A549 treated with ZK216348 at 1 μM for 4 hours (cell line): ENCODE data around the gene HSD11B1L. TPM values are rescaled to one million over a fixed set of nuclear protein-coding genes. Genes with fewer than 3 reads are reported as not detected.

Source experiments
- total RNA-seq: library from RNA; stranded (reverse); fragments of 200-300 nt; extraction: Qiagen RNA extraction; gene quantifications from 5 replicates; pipeline ENCODE4 v1.2.3, GENCODE V29; 2022; ENCODE audit warnings: low read depth

Gene HSD11B1L
- total RNA-seq = 4.3 to 5.0 TPM (median 4.6 TPM) in 5 replicates

DNA sequence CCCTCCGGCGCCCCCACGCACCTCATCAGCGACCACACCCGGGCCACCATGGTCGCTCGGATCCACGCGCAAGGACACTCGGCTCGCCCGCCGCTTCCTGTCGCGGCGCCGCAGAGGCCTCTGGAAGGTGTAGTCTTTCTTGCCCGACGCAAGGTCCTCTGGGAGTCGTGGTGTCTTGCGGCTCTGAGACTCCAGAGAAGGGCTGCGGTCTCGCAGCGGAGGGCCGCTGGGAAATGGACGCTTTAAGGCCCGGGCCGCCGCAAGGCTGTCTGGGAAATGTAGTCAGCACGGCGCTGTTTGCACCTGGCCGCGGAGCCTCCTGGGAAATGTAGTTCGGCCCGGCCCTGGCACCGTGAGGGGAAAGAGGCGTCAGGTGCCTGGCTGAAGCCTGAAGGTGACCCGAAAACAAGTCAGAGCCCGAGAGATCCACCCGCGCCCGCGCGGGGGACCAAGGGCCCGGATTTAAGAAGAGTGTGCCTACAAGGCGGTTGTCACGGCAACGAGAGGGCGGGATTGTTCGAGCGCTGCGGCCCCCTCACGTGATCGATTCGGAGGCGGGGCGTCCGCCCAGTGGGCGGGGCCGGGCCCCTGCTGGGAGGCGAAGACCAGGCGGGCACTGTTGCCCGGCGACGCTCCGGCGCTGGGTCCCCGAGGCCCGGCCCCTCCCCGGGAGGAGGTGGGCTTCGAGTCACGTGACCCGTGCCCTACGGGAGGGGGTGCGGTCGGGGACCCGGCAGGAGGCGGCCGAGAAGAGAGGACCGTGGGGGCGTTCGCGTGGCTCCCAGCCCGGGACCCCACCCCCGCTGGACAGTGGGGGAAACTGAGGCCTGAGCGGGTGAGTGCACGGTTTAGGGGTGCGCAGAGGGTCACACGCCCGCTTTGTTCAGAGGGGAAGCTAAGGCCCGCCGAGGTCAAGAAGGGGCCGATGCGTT is at the start of gene HSD11B1L, which contains the start of gene MICOS13:
TSS of gene HSD11B1L (plus strand) at position 591 of the 932 bp plus-strand sequence. CDS start 3,806 bp downstream, outside the sequence.
TSS of gene MICOS13 (minus strand) at position 80 of the 932 bp plus-strand sequence. CDS start at position 50, 30 bp downstream.

DNA sequence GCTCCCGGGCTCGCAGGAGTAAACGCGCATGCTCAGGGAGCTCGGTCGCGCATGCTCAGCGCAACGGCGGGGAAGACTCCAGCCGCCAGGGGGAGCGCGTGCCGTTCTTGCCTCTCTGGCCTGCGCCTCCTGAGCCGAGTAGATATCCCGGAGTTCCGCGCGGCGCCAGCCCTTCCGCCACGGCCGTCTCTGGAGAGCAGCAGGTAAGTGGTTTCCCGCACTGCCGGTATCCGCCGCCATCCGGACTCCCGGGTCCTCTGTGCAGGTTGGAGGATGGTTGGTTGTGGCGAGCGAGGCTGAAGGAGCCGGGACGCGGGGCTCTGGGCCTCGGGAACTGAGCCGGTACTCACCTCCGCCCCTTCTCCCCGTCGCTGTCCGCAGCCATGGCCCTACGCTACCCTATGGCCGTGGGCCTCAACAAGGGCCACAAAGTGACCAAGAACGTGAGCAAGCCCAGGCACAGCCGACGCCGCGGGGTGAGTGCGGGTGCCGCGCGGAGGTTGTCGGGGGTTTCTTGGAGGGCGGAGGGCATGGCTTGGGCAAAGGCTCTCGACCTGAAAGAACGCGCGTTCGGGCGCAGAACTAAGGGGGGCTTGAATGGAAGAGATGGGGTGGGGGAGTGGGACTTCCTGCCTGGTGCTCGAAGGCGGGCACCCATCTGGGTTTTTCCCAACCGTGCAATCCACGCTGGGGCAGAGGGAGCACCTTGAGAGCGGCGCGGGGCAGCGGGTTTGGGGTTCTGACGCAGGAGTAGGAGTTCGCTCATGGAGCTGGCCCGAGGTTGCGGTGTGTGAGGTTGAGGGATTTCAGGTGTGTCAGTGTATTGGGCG is 9.5 kb downstream of the HSD11B1L start, which contains the start of gene RPL36:
TSS of gene RPL36 (plus strand) at position 171 of the 830 bp plus-strand sequence. CDS start at position 384, 213 bp downstream.

DNA sequence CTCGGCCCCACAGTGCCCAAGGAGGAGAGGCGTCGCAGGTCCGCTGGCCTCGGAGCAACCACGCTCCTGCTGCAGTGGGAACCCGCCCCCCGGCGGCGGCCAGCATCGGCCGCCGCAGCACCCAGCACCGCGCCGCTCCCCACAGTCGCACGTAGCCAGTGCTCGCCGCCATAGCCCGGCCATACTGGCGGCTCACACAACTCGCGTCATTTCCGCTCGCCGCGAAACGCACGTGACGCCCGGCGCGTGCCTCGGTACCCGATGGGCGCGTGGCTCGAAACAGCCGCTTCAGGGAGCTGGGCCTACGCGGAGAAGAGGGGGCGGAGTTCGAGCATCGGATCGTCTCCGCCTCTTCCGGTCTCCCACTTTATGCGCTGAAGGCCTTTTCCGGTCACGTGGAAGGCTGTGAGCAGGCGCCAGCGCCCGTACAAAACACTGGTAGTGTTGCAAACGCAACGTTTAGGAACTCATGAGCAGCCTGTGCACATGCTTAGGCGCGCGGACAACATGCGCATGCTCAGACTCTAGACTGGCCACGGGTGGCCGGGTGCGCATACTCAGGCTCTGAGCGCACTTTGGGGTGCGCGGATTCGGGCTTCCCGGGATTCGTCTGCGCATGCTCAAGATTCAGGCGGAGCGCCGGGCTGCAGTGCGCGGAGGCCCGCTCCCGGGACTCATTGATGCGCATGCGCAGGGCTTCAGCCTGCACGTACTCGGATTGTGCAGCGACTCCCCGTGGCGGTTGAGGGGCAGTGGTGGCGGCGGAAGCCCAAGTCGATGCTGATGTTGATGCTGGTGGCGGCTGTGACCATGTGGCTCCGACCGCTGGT is 39.3 kb downstream of the HSD11B1L start, which contains the start of the genes CATSPERD and LONP1:
TSS of gene CATSPERD (plus strand) at position 677 of the 830 bp plus-strand sequence. CDS start at position 778, 101 bp downstream.
TSS of gene LONP1 (minus strand) at position 186 of the 830 bp plus-strand sequence. CDS start at position 172, 14 bp downstream.

Other genes with a start within 250 kb of the HSD11B1L start
- gene ZNRF4, start 225.6 kb upstream of the HSD11B1L start, total RNA-seq = not detected in 5 replicates
- gene TINCR, start 113.1 kb upstream of the HSD11B1L start, total RNA-seq = 1.4 to 2.9 TPM (median 2.5 TPM) in 5 replicates
- gene SAFB2, start 58.3 kb upstream of the HSD11B1L start, total RNA-seq = 26.4 to 42.2 TPM (median 40.8 TPM) in 5 replicates
- gene SAFB, start 57.9 kb upstream of the HSD11B1L start, total RNA-seq = 49.2 to 62.7 TPM (median 58.9 TPM) in 5 replicates
- gene MICOS13, start 511 bp upstream of the HSD11B1L start, total RNA-seq = 40.6 to 69.2 TPM (median 63.8 TPM) in 5 replicates
- gene RPL36, start 9.3 kb downstream of the HSD11B1L start, total RNA-seq = 676 to 817 TPM (median 781 TPM) in 5 replicates
- gene LONP1, start 39.1 kb downstream of the HSD11B1L start, total RNA-seq = 40.9 to 63.7 TPM (median 63.2 TPM) in 5 replicates
- not detected in 5 replicates for gene CATSPERD, start 39.6 kb downstream of the HSD11B1L start, total RNA-seq
- 1.2 to 2.7 TPM (median 2.5 TPM) in 5 replicates for gene PRR22, start 103.7 kb downstream of the HSD11B1L start, total RNA-seq
- 29.2 to 35.5 TPM (median 32.6 TPM) in 5 replicates for gene DUS3L, start 110.1 kb downstream of the HSD11B1L start, total RNA-seq
- 0.78 to 1.6 TPM (median 0.81 TPM) in 4 of 5 replicates, not detected in the other for gene NRTN, start 124.0 kb downstream of the HSD11B1L start, total RNA-seq
- gene FUT6, start 158.7 kb downstream of the HSD11B1L start, total RNA-seq = not detected in 5 replicates
- gene FUT3, start 170.4 kb downstream of the HSD11B1L start, total RNA-seq = 0.12 TPM in 1 of 5 replicates, not detected in the others
- not detected in 5 replicates for gene FUT5, start 189.5 kb downstream of the HSD11B1L start, total RNA-seq
- 164 to 293 TPM (median 272 TPM) in 5 replicates for gene NDUFA11, start 222.8 kb downstream of the HSD11B1L start, total RNA-seq
- 0.34 to 0.65 TPM (median 0.52 TPM) in 5 replicates for gene VMAC, start 223.8 kb downstream of the HSD11B1L start, total RNA-seq
- 0.27 to 2.1 TPM (median 1.2 TPM) in 5 replicates for gene CAPS, start 233.2 kb downstream of the HSD11B1L start, total RNA-seq